Activated CD8-positive, alpha-beta memory T cell treated with anti-CD3 and anti-CD28 coated beads, Interleukin-2, amount 10 ng/mL, durations not matched to agents 7 days and 5 days (primary cell): ENCODE measurements around the gene MPDZ. TPM values are rescaled to one million over a fixed set of nuclear protein-coding genes. Genes with fewer than 3 reads are reported as not detected.

Experiments
- ATAC-seq: fragments of 150-1000 bp; cut with Tn5 transposase; one replicate; pipeline ENCODE4 v1.10.0; 2021; ENCODE audit warnings: moderate library complexity
- CTCF ChIA-PET: fragments of 350-600 bp; sonication (Branson Sonifier 250); formaldehyde crosslinking; loops from one replicate; lab custom pipeline; 2021; ENCODE audit warnings: antibody characterized with exemption; lab: Charles Lee
- DNase-seq: peaks from one replicate; pipeline ENCODE4 v3.0.0-alpha.2; 2020
- H3K27ac Mint-ChIP-seq: one replicate; pipeline ENCODE4 v1.8.0; 2021; ENCODE audit warnings: mild to moderate bottlenecking, mixed read lengths
- H3K27me3 Mint-ChIP-seq: one replicate; pipeline ENCODE4 v1.8.0; 2021; ENCODE audit warnings: mixed read lengths
- H3K36me3 Mint-ChIP-seq: one replicate; pipeline ENCODE4 v1.8.0; 2021; ENCODE audit warnings: mild to moderate bottlenecking, mixed read lengths
- H3K4me1 Mint-ChIP-seq: one replicate; pipeline ENCODE4 v1.8.0; 2021; ENCODE audit warnings: mixed read lengths
- H3K4me3 Mint-ChIP-seq: one replicate; pipeline ENCODE4 v1.8.0; 2021; ENCODE audit warnings: mild to moderate bottlenecking, moderate library complexity, mixed read lengths
- H3K9me3 Mint-ChIP-seq: one replicate; pipeline ENCODE4 v1.8.0; 2022; ENCODE audit warnings: low read depth, mixed read lengths
- total RNA-seq, 2 experiments: library from RNA; stranded (reverse); gene quantifications; one replicate each; pipeline ENCODE4 v1.2.3, GENCODE V29; 2021

The MPDZ gene
- total RNA-seq, 2 experiments from 2014 or later = not detected

- DNase-seq (no peak), ATAC-seq (no peak)
- CTCF ChIA-PET = no interaction called here
- H3K27me3 Mint-ChIP-seq = peaks cover 11% of the 10 kb centered on the region
- H3K4me3 Mint-ChIP-seq = no peak overlapping the region
- no peak overlapping the region for H3K27ac Mint-ChIP-seq
- H3K9me3 Mint-ChIP-seq = no peaks in the 10 kb centered on the region
- H3K4me1 Mint-ChIP-seq = no peaks in the 10 kb centered on the region
- H3K36me3 Mint-ChIP-seq = no peaks in the 10 kb centered on the region
Measured at GRCh38 chr9:13278023-13278367, 1.5 kb downstream of the MPDZ start.

DNA sequence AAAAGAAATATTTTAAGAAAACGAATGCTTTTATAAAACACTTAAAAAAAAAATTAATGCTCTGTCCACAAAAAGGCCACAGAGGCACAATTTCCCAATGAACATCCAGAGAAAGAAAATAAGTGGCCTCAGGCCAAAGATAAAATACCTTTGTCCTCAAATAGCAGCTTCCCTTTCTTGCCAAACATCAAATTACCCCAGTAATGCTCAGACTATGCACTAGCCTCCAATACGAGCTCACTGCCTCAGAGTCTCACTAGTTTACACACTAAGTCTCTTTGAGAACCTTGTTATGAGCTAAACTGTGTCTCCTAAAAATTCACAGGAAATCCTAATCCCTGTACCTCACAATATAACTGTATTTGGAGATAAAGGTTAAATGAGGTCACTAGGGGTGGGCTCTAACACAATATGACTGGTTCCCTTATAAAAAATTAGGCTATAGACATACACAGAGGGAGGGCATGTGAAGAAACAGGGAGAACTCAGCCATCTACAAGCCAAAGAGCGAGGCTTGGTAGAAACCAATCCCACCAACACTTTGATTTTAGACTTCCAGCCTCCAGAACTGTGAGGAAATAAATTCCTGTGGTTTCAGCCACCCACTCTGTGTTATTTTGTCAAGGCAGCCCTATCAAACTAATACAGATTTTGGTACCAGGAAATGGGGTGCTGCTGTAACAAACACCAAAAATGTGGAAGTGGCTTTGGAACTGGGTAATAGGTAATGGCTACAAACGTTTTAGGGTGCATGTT is 4.4 kb downstream of the MPDZ start:
- Mint-ChIP-seq H3K9me3 (peaks cover 2% of the 10 kb centered on the region), H3K36me3 (no peaks in the 10 kb centered on the region), H3K27ac (no peak overlapping the region), H3K4me1 (no peaks in the 10 kb centered on the region), H3K4me3 (no peak overlapping the region), H3K27me3 (peaks cover 9% of the 10 kb centered on the region)
- CTCF ChIA-PET = no interaction called here
- ATAC-seq = no peak
- DNase-seq = no peak

DNA sequence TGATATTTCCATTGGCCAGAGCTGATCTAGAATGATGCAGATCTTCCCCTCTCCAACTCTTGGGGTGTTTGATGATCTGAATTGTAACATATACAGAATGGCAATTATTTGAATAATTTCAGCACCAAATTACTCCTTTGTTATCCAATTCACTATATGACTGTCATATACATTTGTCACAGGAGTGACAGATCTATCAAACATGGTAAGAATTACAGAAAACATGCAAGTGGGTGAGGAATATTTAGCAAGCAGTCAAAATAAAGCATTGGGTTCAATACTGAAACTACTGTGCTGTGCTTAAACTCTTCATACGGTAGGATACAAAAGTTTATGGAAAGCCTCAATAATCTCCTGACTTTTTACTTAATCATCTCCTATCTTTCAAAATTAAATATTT is 8.8 kb downstream of the MPDZ start:
- Mint-ChIP-seq H3K27ac (no peak overlapping the region), H3K36me3 (no peaks in the 10 kb centered on the region), H3K4me1 (no peaks in the 10 kb centered on the region), H3K9me3 (peaks cover 5% of the 10 kb centered on the region), H3K4me3 (no peak overlapping the region), H3K27me3 (no peaks in the 10 kb centered on the region)
- DNase-seq = no peak
- ATAC-seq = no peak
- CTCF ChIA-PET = no interaction called here

DNA sequence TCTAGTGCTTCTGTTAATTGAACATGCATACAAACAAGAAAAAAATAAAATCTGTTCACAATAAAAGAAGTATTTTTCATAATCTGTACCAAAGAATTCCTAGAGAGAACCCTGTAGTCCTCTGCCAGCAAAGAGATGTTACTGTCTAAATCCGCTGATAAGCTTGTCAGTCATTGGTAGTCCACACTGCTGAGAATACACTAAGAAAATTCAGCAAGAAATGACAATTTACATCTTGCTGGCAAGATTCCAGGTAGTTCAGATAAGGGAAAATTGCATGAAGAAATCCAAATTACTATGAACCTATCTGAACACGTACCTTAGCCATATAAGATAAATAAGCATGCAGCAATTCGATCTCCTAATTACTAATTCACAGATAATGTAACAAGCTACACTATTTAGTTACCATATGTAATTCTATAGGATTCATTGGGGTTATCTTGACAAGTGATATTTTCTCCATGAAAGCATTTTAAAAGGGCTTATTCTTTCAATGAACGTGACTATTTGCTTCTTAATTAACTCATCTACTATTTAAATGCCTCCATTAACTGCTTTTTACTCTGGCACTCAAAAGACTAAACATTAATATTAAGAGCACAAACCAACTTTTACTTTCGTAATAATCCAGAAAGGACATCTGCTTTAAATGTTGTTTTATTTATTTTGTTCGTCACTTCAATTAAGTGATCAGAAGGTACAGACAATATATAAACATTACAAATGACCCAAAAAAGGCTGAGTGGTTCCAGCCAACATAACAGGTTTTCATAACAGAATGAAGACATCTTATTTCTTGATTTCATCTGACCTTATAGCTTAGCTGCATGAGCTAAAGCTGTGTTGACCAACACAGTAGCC is 9.7 kb downstream of the MPDZ start:
- DNase-seq (no peak), ATAC-seq (no peak)
- Mint-ChIP-seq H3K4me1 (no peaks in the 10 kb centered on the region), H3K36me3 (no peaks in the 10 kb centered on the region), H3K27me3 (no peaks in the 10 kb centered on the region), H3K9me3 (peaks cover 5% of the 10 kb centered on the region), H3K27ac (no peak overlapping the region), H3K4me3 (no peak overlapping the region)
- CTCF ChIA-PET = no interaction called here

- H3K36me3 Mint-ChIP-seq = no peaks in the 10 kb centered on the region
- H3K9me3 Mint-ChIP-seq = peaks cover 5% of the 10 kb centered on the region
- H3K4me3 Mint-ChIP-seq = no peak overlapping the region
- CTCF ChIA-PET = no interaction called here
- no peaks in the 10 kb centered on the region for H3K27me3 Mint-ChIP-seq
- no peak for DNase-seq
- no peak overlapping the region for H3K27ac Mint-ChIP-seq
- no peaks in the 10 kb centered on the region for H3K4me1 Mint-ChIP-seq
- ATAC-seq = no peak
Measured at GRCh38 chr9:13268469-13268868, 11.0 kb downstream of the MPDZ start.

DNA sequence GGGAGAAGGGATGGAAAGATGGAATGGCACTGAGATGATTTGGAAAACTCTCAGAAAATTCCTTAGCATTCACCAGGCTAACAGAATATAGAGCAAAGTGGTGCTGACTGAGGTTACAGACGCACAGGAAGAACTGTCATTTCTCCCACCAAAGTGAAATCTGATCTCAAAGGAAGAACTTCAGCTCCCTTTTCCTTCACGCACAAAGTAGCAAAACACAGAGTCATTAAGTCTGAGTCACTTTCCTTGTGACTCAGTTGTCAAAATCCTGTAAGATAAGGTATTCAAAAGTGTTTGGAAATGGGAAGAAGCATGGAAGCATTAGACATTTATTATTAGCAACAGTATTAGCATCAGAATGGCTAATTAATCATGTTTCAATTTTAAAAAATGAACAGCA is 11.7 kb downstream of the MPDZ start:
- DNase-seq (no peak), ATAC-seq (no peak)
- Mint-ChIP-seq H3K27ac (no peak overlapping the region), H3K9me3 (peaks cover 5% of the 10 kb centered on the region), H3K4me3 (no peak overlapping the region), H3K27me3 (no peaks in the 10 kb centered on the region), H3K4me1 (no peaks in the 10 kb centered on the region), H3K36me3 (no peaks in the 10 kb centered on the region)
- CTCF ChIA-PET = no interaction called here

- no peak overlapping the region for H3K4me3 Mint-ChIP-seq
- no peaks in the 10 kb centered on the region for H3K27me3 Mint-ChIP-seq
- DNase-seq (no peak), ATAC-seq (no peak)
- no peaks in the 10 kb centered on the region for H3K4me1 Mint-ChIP-seq
- H3K27ac Mint-ChIP-seq = no peak overlapping the region
- CTCF ChIA-PET = no interaction called here
- H3K9me3 Mint-ChIP-seq = peaks cover 3% of the 10 kb centered on the region
- H3K36me3 Mint-ChIP-seq = no peaks in the 10 kb centered on the region
Measured at GRCh38 chr9:13266167-13266566, 13.3 kb downstream of the MPDZ start.

DNA sequence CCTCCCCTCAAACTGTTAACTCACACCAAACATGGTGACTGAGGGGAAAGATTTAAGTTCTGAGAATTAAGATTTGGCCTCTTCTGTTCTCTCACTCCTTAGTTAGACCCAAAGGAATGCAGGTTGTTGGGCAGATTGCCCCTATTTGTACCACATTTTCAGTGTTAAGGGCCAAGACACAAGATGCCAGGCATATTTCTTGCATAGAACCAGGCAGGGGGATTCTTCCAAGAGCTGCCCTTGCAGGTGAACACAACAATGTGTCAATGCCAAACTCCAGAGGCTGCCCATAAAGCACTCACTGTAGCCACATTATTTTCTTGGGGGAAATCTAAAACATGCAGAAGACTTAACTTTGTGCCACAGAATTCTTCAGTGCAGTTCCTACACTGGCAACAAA is 14.7 kb downstream of the MPDZ start:
- no peak overlapping the region for H3K27ac Mint-ChIP-seq
- H3K27me3 Mint-ChIP-seq = no peaks in the 10 kb centered on the region
- H3K4me1 Mint-ChIP-seq = no peaks in the 10 kb centered on the region
- ATAC-seq (no peak), DNase-seq (no peak)
- CTCF ChIA-PET = no interaction called here
- H3K9me3 Mint-ChIP-seq = peaks cover 8% of the 10 kb centered on the region
- no peaks in the 10 kb centered on the region for H3K36me3 Mint-ChIP-seq
- H3K4me3 Mint-ChIP-seq = no peak overlapping the region

DNA sequence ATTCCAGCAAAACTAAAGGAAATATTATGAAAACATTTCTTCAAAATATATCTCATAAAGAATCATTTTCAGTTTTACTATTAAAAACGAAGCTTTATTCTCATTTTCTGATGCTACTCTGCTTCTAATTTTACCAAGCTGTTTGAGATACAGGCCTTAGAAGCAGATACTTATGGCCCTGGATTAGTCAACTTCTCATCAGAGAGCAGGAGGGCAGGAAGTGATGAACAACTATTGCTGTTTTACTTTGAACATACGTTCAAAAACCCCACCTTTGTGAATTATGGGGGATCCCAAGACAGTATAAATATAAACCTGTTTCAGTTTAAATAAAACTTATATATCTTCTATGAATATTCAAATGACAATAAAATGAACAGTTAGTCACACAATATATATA is 16.0 kb downstream of the MPDZ start:
- no peak overlapping the region for H3K4me3 Mint-ChIP-seq
- no peaks in the 10 kb centered on the region for H3K27me3 Mint-ChIP-seq
- CTCF ChIA-PET = no interaction called here

DNA sequence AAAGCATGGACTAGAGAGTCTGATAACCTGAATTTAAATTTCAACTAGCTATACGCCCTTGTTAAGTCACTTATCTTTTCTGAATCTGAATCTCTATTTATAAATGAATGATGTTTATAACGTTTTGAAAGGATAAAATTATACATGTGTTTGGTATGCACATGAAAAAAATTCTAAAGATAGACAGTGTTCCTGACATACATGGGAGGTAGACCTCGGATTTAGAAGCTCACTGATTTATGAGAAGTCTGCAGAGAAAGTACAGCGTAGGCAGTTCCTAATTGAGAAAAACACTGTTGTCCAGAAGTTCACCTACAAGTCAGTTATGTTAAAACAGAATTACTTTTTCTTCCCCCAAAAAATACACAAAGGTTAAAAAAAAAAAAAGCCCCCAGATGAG is 26.6 kb downstream of the MPDZ start:
- no peak for DNase-seq
- no peak overlapping the region for H3K27ac Mint-ChIP-seq
- H3K27me3 Mint-ChIP-seq = no peaks in the 10 kb centered on the region
- no peaks in the 10 kb centered on the region for H3K36me3 Mint-ChIP-seq
- no peak overlapping the region for H3K4me3 Mint-ChIP-seq
- ATAC-seq = no peak
- peaks cover 8% of the 10 kb centered on the region for H3K9me3 Mint-ChIP-seq
- CTCF ChIA-PET = no interaction called here
- H3K4me1 Mint-ChIP-seq = no peaks in the 10 kb centered on the region

More for the DNA sequence above, 16.0 kb downstream of the MPDZ start:
- Mint-ChIP-seq H3K4me1 (no peaks in the 10 kb centered on the region), H3K9me3 (peaks cover 8% of the 10 kb centered on the region), H3K27ac (no peak overlapping the region), H3K36me3 (no peaks in the 10 kb centered on the region)
- DNase-seq (no peak), ATAC-seq (no peak)

DNA sequence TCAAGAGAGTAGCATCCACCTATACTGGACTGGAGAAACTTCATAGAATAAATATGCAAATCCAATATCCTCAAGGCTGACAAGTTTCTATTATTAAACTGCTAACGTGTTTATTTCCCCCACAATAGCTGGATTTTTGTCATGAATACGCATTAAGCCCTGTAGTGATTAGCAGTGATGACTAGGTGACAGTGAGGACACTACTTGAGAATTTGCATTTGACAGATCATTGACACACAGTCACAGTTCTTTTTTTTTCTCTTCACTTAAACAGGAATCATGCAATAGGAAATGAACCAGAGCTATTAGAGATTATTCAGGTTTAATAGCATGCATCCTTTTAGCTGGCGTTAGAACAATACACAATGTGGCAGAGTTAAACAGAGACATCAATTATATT is 35.3 kb downstream of the MPDZ start:
- H3K27me3 Mint-ChIP-seq = no peaks in the 10 kb centered on the region

GRCh38 chr9:13241283-13241682 is 38.2 kb downstream of the MPDZ start:
- Mint-ChIP-seq H3K9me3 (peaks cover 4% of the 10 kb centered on the region), H3K27me3 (no peaks in the 10 kb centered on the region), H3K27ac (no peak overlapping the region), H3K4me1 (no peaks in the 10 kb centered on the region), H3K4me3 (no peak overlapping the region), H3K36me3 (no peaks in the 10 kb centered on the region)
- ATAC-seq = no peak
- DNase-seq = no peak
- CTCF ChIA-PET = no interaction called here

More for the DNA sequence above, 35.3 kb downstream of the MPDZ start:
- no peak overlapping the region for H3K27ac Mint-ChIP-seq
- DNase-seq (no peak), ATAC-seq (no peak)
- H3K4me3 Mint-ChIP-seq = no peak overlapping the region
- peaks cover 6% of the 10 kb centered on the region for H3K9me3 Mint-ChIP-seq
- CTCF ChIA-PET = no interaction called here
- no peaks in the 10 kb centered on the region for H3K4me1 Mint-ChIP-seq
- H3K36me3 Mint-ChIP-seq = no peaks in the 10 kb centered on the region

GRCh38 chr9:13239660-13240059 is 39.8 kb downstream of the MPDZ start:
- Mint-ChIP-seq H3K27ac (no peak overlapping the region), H3K27me3 (no peaks in the 10 kb centered on the region), H3K4me3 (no peak overlapping the region), H3K9me3 (peaks cover 4% of the 10 kb centered on the region), H3K4me1 (no peaks in the 10 kb centered on the region), H3K36me3 (no peaks in the 10 kb centered on the region)
- no peak for ATAC-seq
- CTCF ChIA-PET = no interaction called here
- no peak for DNase-seq

DNA sequence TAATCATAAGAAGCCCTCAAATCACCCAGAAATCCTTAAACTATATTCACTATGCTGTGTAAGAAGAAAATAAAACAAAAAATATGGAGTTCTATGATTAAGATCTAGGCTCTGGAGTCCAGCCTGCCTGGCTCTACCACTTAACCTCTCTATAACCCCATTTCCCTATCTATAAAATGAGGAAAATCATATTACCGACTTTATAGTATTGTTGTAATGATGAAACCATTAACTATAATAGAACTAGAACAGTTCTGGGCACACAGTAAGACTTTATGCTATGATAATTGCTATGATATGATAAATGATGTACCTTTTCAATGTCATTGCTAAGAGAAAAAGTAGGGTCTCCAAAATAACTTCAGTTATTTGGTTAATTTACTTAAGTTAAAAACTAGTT is 40.3 kb downstream of the MPDZ start:
- Mint-ChIP-seq H3K9me3 (peaks cover 4% of the 10 kb centered on the region), H3K4me1 (no peaks in the 10 kb centered on the region), H3K27me3 (no peaks in the 10 kb centered on the region), H3K36me3 (no peaks in the 10 kb centered on the region), H3K4me3 (no peak overlapping the region), H3K27ac (no peak overlapping the region)
- CTCF ChIA-PET = no interaction called here
- ATAC-seq (no peak), DNase-seq (no peak)
